ENCODE measurements around the gene XIST. TPM values are rescaled to one million over a fixed set of nuclear protein-coding genes. Genes with fewer than 3 reads are reported as not detected.

The XIST gene
- total RNA-seq, 1 experiment from 2014 or later: 1.0 TPM

- intact Hi-C loops (cut with micrococcal nuclease): no loop called here
- BruUV-seq (replicated peaks): no TSS peak
- ChIA-PET RAD21 (ENCODE audit: low non-redundant PET in 1 of 2, low total read pairs in 2 of 2, uncharacterized antibody in 2 of 2, unreplicated experiment in 2 of 2) (no interaction called here), POLR2A (no interaction called here), CTCF (no interaction called here)
- H3K4me1 ChIP-seq (ENCODE audit: control insufficient read depth in 1 of 2, insufficient read depth in 2 of 2, low read length in 2 of 2): no peaks in the 10 kb centered on the region
- no peak overlapping the region for H2AFZ ChIP-seq (ENCODE audit: low read depth, low read length, poor library complexity, severe bottlenecking)
- no peak overlapping the region for H3K4me3 ChIP-seq (replicated peaks in 1 of 2; ENCODE audit: low read depth in 1 of 2, low read length in 2 of 2)
- DNase-seq (ENCODE audit: low read depth, low spot score) (no peak), ATAC-seq (no peak)
- H3K27ac ChIP-seq (ENCODE audit: low read depth, low read length): no peak overlapping the region
- H3K9me2 ChIP-seq (ENCODE audit: insufficient read depth): no peaks in the 10 kb centered on the region
- H3K4me2 ChIP-seq (ENCODE audit: low read length): no peak overlapping the region
- no peaks in the 10 kb centered on the region for H3K9me3 ChIP-seq (ENCODE audit: control insufficient read depth in 1 of 2, insufficient read depth in 1 of 2, low read depth in 1 of 2, low read length in 2 of 2)
- no peaks in the 10 kb centered on the region for H3K36me3 ChIP-seq (ENCODE audit: control insufficient read depth in 1 of 2, insufficient read depth in 2 of 2, low read length in 2 of 2)
- H3K9ac ChIP-seq (ENCODE audit: low read length): no peak overlapping the region
- TF ChIP-seq SRF (IDR thresholded peaks at IDR 0.05; ENCODE audit: low read depth) (no peak), RAD21 (IDR thresholded peaks at IDR 0.05; ENCODE audit: low read depth) (no peak), SIN3A (IDR thresholded peaks at IDR 0.05; ENCODE audit: low read depth) (no peak), EGR1 (IDR thresholded peaks at IDR 0.05; ENCODE audit: low read depth) (no peak), JUND (IDR thresholded peaks at IDR 0.05) (no peak), POLR2AphosphoS5 (IDR thresholded peaks at IDR 0.05; ENCODE audit: low read depth, low read length) (no peak), ZFX (IDR thresholded peaks at IDR 0.05) (no peak), CBX3 (IDR thresholded peaks at IDR 0.05; ENCODE audit: low read depth) (no peak), EZH2phosphoT487 (IDR thresholded peaks at IDR 0.05; ENCODE audit: borderline replicate concordance) (no peak), MAX (IDR thresholded peaks at IDR 0.05) (no peak), FOSL1 (IDR thresholded peaks at IDR 0.05; ENCODE audit: low read depth) (no peak), EZH2 (IDR thresholded peaks at IDR 0.05) (no peak), TCF7L2 (IDR thresholded peaks at IDR 0.05; ENCODE audit: borderline replicate concordance, extremely low read depth, insufficient read depth, insufficient read length) (no peak), POLR2A (IDR thresholded peaks at IDR 0.05; ENCODE audit: borderline replicate concordance, extremely low read depth, insufficient read depth, insufficient read length) (no peak), SP1 (IDR thresholded peaks at IDR 0.05; ENCODE audit: low read depth) (no peak), REST (IDR thresholded peaks at IDR 0.05; ENCODE audit: low read depth) (no peak)
- TF ChIP-seq, protein P1, sequence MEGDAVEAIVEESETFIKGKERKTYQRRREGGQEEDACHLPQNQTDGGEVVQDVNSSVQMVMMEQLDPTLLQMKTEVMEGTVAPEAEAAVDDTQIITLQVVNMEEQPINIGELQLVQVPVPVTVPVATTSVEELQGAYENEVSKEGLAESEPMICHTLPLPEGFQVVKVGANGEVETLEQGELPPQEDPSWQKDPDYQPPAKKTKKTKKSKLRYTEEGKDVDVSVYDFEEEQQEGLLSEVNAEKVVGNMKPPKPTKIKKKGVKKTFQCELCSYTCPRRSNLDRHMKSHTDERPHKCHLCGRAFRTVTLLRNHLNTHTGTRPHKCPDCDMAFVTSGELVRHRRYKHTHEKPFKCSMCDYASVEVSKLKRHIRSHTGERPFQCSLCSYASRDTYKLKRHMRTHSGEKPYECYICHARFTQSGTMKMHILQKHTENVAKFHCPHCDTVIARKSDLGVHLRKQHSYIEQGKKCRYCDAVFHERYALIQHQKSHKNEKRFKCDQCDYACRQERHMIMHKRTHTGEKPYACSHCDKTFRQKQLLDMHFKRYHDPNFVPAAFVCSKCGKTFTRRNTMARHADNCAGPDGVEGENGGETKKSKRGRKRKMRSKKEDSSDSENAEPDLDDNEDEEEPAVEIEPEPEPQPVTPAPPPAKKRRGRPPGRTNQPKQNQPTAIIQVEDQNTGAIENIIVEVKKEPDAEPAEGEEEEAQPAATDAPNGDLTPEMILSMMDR (IDR thresholded peaks at IDR 0.05 in 2 of 3, conservative IDR thresholded peaks at IDR 0.05 in 1 of 3; ENCODE audit: borderline replicate concordance in 1 of 3, insufficient read depth in 1 of 3, low read depth in 2 of 3, low read length in 2 of 3): no peak
- TF ChIP-seq, protein P2, sequence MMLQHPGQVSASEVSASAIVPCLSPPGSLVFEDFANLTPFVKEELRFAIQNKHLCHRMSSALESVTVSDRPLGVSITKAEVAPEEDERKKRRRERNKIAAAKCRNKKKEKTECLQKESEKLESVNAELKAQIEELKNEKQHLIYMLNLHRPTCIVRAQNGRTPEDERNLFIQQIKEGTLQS (IDR thresholded peaks at IDR 0.05): no peak
- TF ChIP-seq, protein P3, sequence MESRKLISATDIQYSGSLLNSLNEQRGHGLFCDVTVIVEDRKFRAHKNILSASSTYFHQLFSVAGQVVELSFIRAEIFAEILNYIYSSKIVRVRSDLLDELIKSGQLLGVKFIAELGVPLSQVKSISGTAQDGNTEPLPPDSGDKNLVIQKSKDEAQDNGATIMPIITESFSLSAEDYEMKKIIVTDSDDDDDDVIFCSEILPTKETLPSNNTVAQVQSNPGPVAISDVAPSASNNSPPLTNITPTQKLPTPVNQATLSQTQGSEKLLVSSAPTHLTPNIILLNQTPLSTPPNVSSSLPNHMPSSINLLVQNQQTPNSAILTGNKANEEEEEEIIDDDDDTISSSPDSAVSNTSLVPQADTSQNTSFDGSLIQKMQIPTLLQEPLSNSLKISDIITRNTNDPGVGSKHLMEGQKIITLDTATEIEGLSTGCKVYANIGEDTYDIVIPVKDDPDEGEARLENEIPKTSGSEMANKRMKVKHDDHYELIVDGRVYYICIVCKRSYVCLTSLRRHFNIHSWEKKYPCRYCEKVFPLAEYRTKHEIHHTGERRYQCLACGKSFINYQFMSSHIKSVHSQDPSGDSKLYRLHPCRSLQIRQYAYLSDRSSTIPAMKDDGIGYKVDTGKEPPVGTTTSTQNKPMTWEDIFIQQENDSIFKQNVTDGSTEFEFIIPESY (IDR thresholded peaks at IDR 0.05; ENCODE audit: extremely low read depth, insufficient replicate concordance, low read length): no peak
- H4K20me1 ChIP-seq (ENCODE audit: insufficient read depth): no peaks in the 10 kb centered on the region
- no peaks in the 10 kb centered on the region for H3K79me2 ChIP-seq (ENCODE audit: insufficient read depth, low read length)
- H3K27me3 ChIP-seq (ENCODE audit: insufficient read depth, low read length): no peaks in the 10 kb centered on the region
Measured at GRCh38 chrX:73841337-73841736, 11.2 kb downstream of the XIST start.

Data from HCT116 (cell line).